IPS DF 6.9 (cell line): ENCODE measurements around the gene ZRANB2.

Experiments used
- DNase-seq: peaks from one replicate; pipeline ENCODE4 v3.0.0-alpha.2; 2013; ENCODE audit warnings: low read depth, low spot score
- H3K27ac ChIP-seq: one replicate; pipeline ENCODE4 v1.5.1; 2013; ENCODE audit warnings: low read length, control low read depth
- H3K27me3 ChIP-seq: 2 replicates; pipeline ENCODE4 v1.6.1; 2013; ENCODE audit warnings: mild to moderate bottlenecking, low read length; ENCODE audit not compliant: control insufficient read depth, insufficient read depth
- H3K36me3 ChIP-seq: 2 replicates; pipeline ENCODE4 v1.6.1; 2013; ENCODE audit warnings: low read length; ENCODE audit not compliant: control insufficient read depth, insufficient read depth
- H3K4me1 ChIP-seq: 2 replicates; pipeline ENCODE4 v1.6.1; 2013; ENCODE audit warnings: low read length; ENCODE audit not compliant: control insufficient read depth, insufficient read depth
- H3K4me3 ChIP-seq: 2 replicates; pipeline ENCODE4 v1.5.1; 2013; ENCODE audit warnings: mild to moderate bottlenecking, low read length
- H3K9me3 ChIP-seq: 2 replicates; pipeline ENCODE4 v1.6.1; 2013; ENCODE audit warnings: low read length, inconsistent platforms; ENCODE audit not compliant: control insufficient read depth, insufficient read depth
- WGBS: extraction: QIAGEN DNeasy Blood & Tissue Kit; methylation state at CpG from one replicate; pipeline ENCODE4 v1.1.7; 2013; ENCODE audit warnings: mixed read lengths, missing lambda C conversion rate; ENCODE audit not compliant: insufficient read length, insufficient coverage; 5-methylcytosine and 5-hydroxymethylcytosine counted together

Gene ZRANB2

GRCh38 chr1:71068325-71069240 lies 12.3 kb downstream of the ZRANB2 start:
- H3K9me3 ChIP-seq, result no peaks in the 10 kb centered on the region
- no peak overlapping the region for H3K4me3 ChIP-seq
- no peaks in the 10 kb centered on the region for H3K4me1 ChIP-seq
- no peak for DNase-seq
- H3K27ac ChIP-seq, result no peak overlapping the region
- 100% methylated on average over 1 of the region's 6 CpGs for WGBS
- peaks cover 23% of the 10 kb centered on the region; the same call in 1 of the 2 replicates for H3K36me3 ChIP-seq
- H3K27me3 ChIP-seq, result no peaks in the 10 kb centered on the region

- no CpG with 5 or more reads among the region's 6 CpGs for WGBS
- DNase-seq, result no peak
Measured at GRCh38 chr1:71054791-71055190, 26.0 kb downstream of the ZRANB2 start.

DNA sequence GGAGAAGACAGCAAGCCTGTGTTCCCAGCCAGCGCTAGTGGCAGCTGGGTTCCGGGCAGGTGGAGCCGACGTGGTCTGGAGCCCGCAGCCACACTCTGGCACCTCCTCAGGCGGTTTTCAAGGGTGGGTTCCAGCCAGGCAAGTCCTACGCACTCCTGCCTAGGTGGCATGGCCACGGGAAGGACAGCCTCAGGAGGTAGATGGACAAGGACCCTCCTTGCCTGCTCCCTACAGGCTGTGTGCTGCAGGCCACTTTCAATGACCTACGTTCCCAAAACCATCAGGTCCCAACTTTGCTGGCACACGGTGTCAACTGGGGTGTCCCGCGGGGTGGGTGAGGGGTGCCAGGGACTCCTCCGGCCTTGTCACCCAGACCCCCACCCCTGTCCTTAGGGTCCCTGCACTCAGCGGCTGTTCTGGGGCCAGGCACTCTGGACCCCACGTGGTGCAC lies 26.5 kb downstream of the ZRANB2 start:
- H3K27me3 ChIP-seq, result no peaks in the 10 kb centered on the region
- H3K36me3 ChIP-seq, result 0 out of 2 replicates have a peak, but pooled peaks cover under 1% of the 10 kb centered on the region
- WGBS, result no CpG with 5 or more reads among the region's 15 CpGs

More at GRCh38 chr1:71054791-71055190, 26.0 kb downstream of the ZRANB2 start:
- Histone ChIP-seq H3K4me3 (no peak overlapping the region), H3K27ac (no peak overlapping the region), H3K36me3 (0 out of 2 replicates have a peak, but pooled peaks cover 2% of the 10 kb centered on the region), H3K27me3 (no peaks in the 10 kb centered on the region), H3K9me3 (no peaks in the 10 kb centered on the region), H3K4me1 (no peaks in the 10 kb centered on the region)

GRCh38 chr1:71053758-71054157 lies 27.1 kb downstream of the ZRANB2 start:
- H3K27me3 ChIP-seq, result no peaks in the 10 kb centered on the region
- no CpG with 5 or more reads among the region's 7 CpGs for WGBS

More for the DNA sequence above, 26.5 kb downstream of the ZRANB2 start:
- H3K27ac ChIP-seq, result no peak overlapping the region
- DNase-seq, result no peak
- H3K4me3 ChIP-seq, result no peak overlapping the region
- H3K4me1 ChIP-seq, result no peaks in the 10 kb centered on the region
- no peaks in the 10 kb centered on the region for H3K9me3 ChIP-seq

GRCh38 chr1:71053146-71053545 lies 27.7 kb downstream of the ZRANB2 start:
- Histone ChIP-seq H3K4me3 (no peak overlapping the region), H3K4me1 (no peaks in the 10 kb centered on the region), H3K27me3 (peaks cover 1% of the 10 kb centered on the region; the same call in 1 of the 2 replicates), H3K9me3 (no peaks in the 10 kb centered on the region), H3K27ac (no peak overlapping the region), H3K36me3 (no peaks in the 10 kb centered on the region)
- DNase-seq, result no peak
- no CpG with 5 or more reads among the region's 1 CpG for WGBS

More at GRCh38 chr1:71053758-71054157, 27.1 kb downstream of the ZRANB2 start:
- Histone ChIP-seq H3K27ac (no peak overlapping the region), H3K4me1 (no peaks in the 10 kb centered on the region), H3K4me3 (no peak overlapping the region), H3K9me3 (no peaks in the 10 kb centered on the region), H3K36me3 (no peaks in the 10 kb centered on the region)
- no peak for DNase-seq

- no peaks in the 10 kb centered on the region for H3K36me3 ChIP-seq
- H3K27me3 ChIP-seq, result peaks cover 16% of the 10 kb centered on the region; the same call in 1 of the 2 replicates
- DNase-seq, result peak; percentile 63
- H3K9me3 ChIP-seq, result no peaks in the 10 kb centered on the region
- H3K27ac ChIP-seq, result no peak overlapping the region
- no peaks in the 10 kb centered on the region for H3K4me1 ChIP-seq
- WGBS, result no CpG with 5 or more reads among the region's 1 CpG
- H3K4me3 ChIP-seq, result no peak overlapping the region
Measured at GRCh38 chr1:71049951-71050598, 30.8 kb downstream of the ZRANB2 start.

DNA sequence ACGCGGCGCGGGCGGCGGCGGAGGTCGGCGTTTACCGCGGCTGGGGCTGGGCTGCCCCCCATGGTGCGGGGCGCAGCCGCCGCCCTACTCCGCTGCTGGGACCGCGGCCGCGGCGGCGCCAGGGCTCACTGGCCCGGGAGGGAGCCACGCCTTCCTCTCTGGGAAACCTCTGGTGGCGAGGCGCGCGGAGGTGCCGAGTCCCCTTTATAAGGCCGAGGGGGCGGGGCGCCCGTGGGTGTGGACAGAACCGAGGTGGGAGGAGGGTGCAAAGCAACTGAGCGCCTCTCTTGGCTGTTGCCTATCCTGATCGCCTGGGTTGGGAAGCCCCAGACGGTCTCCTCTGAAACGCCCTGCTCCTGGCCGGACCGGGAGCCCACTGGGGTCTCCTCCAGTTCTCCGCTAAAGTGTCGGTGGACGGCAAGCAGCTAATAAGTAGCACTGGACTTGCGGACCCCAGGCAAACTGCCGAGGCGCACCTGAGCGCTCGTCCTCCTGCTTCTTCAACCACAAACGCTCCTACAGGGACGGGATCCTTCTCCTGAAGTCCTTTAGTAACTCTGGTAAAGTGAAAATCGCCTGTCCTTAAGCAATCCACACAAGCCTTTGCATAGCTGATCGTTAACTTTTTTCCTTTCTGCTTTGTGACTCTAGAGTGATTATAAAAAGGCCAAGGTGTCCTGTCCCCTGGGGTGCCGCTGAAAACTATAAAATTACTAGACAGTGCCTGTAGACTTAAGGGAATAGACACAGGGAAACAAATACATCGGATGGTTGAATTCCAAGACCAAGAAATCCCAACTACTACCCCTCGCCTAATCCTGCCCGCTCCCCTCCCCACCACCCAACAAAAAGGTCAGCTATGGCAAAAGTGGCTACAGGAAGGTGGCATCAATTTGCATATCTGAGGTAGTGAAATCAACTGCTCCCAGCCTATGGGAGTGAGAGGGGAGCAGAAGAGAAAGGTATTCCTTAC lies 32.9 kb downstream of the ZRANB2 start, which contains the start of gene PTGER3:
Gene PTGER3 (minus strand): TSS at position 182 of the 973 bp plus-strand sequence. CDS start 239 bp downstream, outside the sequence.
- no CpG with 5 or more reads among the region's 56 CpGs for WGBS
- Histone ChIP-seq H3K36me3 (no peaks in the 10 kb centered on the region), H3K4me3 (peak within 1 kb of the TSS; percentile 49; the same call in 1 of the 2 replicates), H3K9me3 (no peaks in the 10 kb centered on the region), H3K27me3 (peaks cover 16% of the 10 kb centered on the region; the same call in 1 of the 2 replicates), H3K4me1 (no peaks in the 10 kb centered on the region), H3K27ac (no peak within 1 kb of the TSS)
- no peak for DNase-seq

GRCh38 chr1:71046891-71047634 lies 33.8 kb downstream of the ZRANB2 start:
- no peak for DNase-seq
- peak overlapping the region; percentile 49; the same call in 1 of the 2 replicates for H3K4me3 ChIP-seq
- peaks cover 16% of the 10 kb centered on the region; the same call in 1 of the 2 replicates for H3K27me3 ChIP-seq
- no peak overlapping the region for H3K27ac ChIP-seq
- WGBS, result no CpG with 5 or more reads among the region's 73 CpGs
- no peaks in the 10 kb centered on the region for H3K4me1 ChIP-seq
- H3K9me3 ChIP-seq, result no peaks in the 10 kb centered on the region
- no peaks in the 10 kb centered on the region for H3K36me3 ChIP-seq

DNA sequence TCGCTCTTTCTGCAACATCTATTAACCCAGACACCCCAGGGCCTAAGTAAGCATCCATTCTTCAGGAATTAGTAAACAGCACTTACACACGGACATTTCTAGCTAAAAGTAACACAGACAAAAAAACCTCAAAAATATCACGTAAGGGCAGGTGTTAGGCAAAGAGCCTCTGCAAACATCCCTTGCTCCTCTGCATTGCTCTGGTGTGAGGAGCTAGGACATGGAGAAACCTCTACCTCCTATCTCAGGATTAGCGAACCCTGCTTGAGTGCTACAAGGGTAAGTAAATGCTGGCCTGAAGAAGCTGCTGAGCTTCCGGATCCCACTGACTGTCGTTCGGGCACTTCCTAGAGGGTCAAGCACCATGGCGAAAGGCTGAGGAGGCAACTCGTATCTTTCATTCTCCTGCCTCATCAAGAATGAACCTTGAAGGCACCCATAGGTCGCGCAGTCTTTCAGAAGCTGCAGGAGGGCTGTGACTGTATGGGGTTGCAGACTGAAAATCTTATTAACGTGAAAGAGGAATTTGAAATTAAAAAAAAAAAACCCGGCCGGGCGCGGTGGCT lies 35.3 kb downstream of the ZRANB2 start:
- no CpG with 5 or more reads among the region's 16 CpGs for WGBS
- H3K27ac ChIP-seq, result no peak overlapping the region
- no peaks in the 10 kb centered on the region for H3K9me3 ChIP-seq
- DNase-seq, result no peak
- peaks cover 16% of the 10 kb centered on the region; the same call in 1 of the 2 replicates for H3K27me3 ChIP-seq
- H3K36me3 ChIP-seq, result no peaks in the 10 kb centered on the region
- no peak overlapping the region for H3K4me3 ChIP-seq
- no peaks in the 10 kb centered on the region for H3K4me1 ChIP-seq
